ENCODE results near the gene LILRB4.
"Not testable (repeated sequence)": the region's sequence is repeated elsewhere in the genome, so short reads cannot be mapped to it uniquely, and the experiment has no call there.

The LILRB4 gene

GRCh38 chr19:54661846-54662481 lies 821 bp upstream of the LILRB4 start:
- H3K27ac Mint-ChIP-seq, result no peak overlapping the region
- DNase-seq, result no peak
- no peaks in the 10 kb centered on the region for H3K4me1 Mint-ChIP-seq
- no peaks in the 10 kb centered on the region for H3K36me3 Mint-ChIP-seq
- H3K4me3 Mint-ChIP-seq, result no peak overlapping the region
- no peaks in the 10 kb centered on the region for H3K9me3 Mint-ChIP-seq
- CTCF ChIA-PET, result interaction anchor here (1.7 kb wide), 1 partner anchor 11 kb away, joined by 5 read pairs; no protein-coding TSS in a partner anchor
- H3K27me3 Mint-ChIP-seq, result peaks cover 8% of the 10 kb centered on the region

GRCh38 chr19:54665530-54665929 lies 2.7 kb downstream of the LILRB4 start:
- Mint-ChIP-seq H3K4me1 (no peaks in the 10 kb centered on the region), H3K9me3 (peaks cover 5% of the 10 kb centered on the region), H3K27ac (no peak overlapping the region), H3K27me3 (peaks cover 11% of the 10 kb centered on the region), H3K4me3 (no peak overlapping the region), H3K36me3 (no peaks in the 10 kb centered on the region)
- CTCF ChIA-PET, result no interaction called here
- DNase-seq, result no peak

- Mint-ChIP-seq H3K4me3 (no peak overlapping the region), H3K36me3 (no peaks in the 10 kb centered on the region), H3K4me1 (no peaks in the 10 kb centered on the region), H3K27me3 (peaks cover 21% of the 10 kb centered on the region), H3K27ac (no peak overlapping the region), H3K9me3 (peaks cover 5% of the 10 kb centered on the region)
- DNase-seq, result no peak
- CTCF ChIA-PET, result no interaction called here
Measured at GRCh38 chr19:54667217-54667616, 4.4 kb downstream of the LILRB4 start.

DNA sequence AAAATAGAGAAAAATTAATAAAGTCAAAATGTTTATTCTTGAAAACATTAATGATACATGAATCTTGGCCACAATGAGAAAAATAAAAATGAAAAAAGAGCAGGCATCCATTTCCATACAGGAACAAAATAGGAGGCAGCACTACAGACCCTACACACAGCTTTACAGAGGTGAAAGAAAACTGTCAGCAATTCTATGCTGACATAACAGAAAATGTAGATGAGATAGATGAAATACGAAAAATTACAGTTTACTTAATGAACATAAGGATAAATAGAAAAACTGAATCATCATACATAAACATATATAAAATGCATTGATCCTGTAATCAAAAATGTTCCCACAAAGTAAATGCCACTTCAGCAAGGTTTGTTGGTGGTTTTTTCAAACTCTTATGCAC lies 5.6 kb downstream of the LILRB4 start:
- H3K9me3 Mint-ChIP-seq, result peaks cover 5% of the 10 kb centered on the region
- peaks cover 20% of the 10 kb centered on the region for H3K27me3 Mint-ChIP-seq
- CTCF ChIA-PET, result no interaction called here
- no peak overlapping the region for H3K4me3 Mint-ChIP-seq
- H3K4me1 Mint-ChIP-seq, result no peaks in the 10 kb centered on the region
- H3K36me3 Mint-ChIP-seq, result no peaks in the 10 kb centered on the region
- no peak for DNase-seq
- no peak overlapping the region for H3K27ac Mint-ChIP-seq

DNA sequence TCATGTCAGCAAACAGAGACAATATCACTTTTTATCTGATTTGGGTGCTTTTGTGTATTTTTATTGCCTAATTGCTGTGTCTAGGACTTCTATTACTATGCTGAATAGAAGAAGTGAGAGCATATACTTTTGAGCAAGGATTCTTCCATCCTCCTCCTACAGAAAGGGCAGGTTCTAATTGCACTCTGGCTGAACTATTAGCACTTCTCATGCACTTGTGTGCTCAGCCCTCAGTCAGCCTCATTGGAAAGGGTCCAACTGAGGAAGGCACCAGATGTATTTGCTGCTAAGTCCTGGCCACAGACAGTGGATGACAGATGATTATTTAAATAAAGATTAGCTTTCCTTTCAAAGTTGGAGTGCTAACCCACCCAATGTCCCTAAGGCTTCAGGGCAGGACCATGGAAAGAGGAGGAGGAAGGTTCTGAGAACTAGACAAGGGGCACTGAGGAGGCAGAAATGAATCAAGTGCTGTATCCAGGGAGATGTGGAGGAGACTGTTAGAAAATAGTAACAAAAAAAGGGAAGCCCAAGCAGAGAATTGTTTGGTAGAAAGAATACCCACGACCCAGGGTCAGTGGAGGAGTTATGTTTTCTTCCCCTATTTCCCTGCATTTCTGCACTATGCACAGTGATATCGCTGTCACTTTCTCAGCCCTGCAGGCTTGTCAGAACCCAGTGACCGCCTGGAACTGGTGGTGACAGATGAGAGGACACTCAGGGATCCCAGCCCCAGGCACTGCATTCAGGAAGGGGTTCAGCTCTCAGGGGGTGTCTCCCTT lies 8.0 kb downstream of the LILRB4 start:
- DNase-seq, result no peak
- CTCF ChIA-PET, result interaction anchor here (0.6 to 7.3 kb wide), 3 partner anchors 10 to 191 kb away, joined by 3 to 93 read pairs (median 3); no protein-coding TSS in a partner anchor

GRCh38 chr19:54673222-54673621 lies 10.4 kb downstream of the LILRB4 start:
- peaks cover 2% of the 10 kb centered on the region for H3K4me1 Mint-ChIP-seq
- CTCF ChIA-PET, result interaction anchor here (0.6 to 7.3 kb wide), 7 partner anchors 9 to 208 kb away, joined by 3 to 93 read pairs (median 7); partner anchors contain the start of gene LILRB4

More for the DNA sequence above, 8.0 kb downstream of the LILRB4 start:
- Mint-ChIP-seq H3K4me1 (peaks cover 2% of the 10 kb centered on the region), H3K36me3 (no peaks in the 10 kb centered on the region), H3K27ac (no peak overlapping the region), H3K9me3 (peaks cover 5% of the 10 kb centered on the region), H3K27me3 (peaks cover 20% of the 10 kb centered on the region), H3K4me3 (no peak overlapping the region)

DNA sequence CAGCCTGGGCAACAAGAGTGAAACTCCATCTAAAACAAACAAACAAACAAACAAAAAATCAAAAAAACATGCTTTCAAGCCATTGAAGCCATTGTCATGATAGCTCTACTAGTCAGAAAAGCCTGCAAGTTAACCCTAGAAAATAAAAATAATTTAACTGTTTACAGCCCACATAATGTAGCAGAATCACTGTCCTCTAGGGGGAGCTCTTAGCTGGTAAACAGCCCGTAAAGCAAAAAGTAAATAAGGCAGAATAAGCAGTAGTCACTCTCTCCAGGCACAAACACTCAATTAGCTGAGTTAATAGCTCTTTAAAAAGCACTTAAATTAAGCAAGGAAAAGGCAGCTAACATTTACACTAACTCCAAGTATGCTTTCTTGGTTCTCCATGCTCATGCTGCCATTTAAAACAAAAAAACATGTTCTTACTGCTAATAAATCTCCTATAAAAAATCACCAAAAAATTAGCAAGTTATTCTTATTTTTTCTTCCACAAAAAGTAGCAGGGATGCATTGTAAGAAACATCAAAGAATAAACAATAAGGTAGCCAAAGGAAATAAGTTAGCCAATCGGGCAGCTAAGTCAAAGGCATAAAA lies 11.3 kb downstream of the LILRB4 start:
- CTCF ChIA-PET, result interaction anchor here (0.7 to 7.3 kb wide), 15 partner anchors 10 to 377 kb away, joined by 3 to 93 read pairs (median 3); partner anchors contain the start of gene CDC42EP5
- Mint-ChIP-seq H3K27ac (no peak overlapping the region), H3K4me1 (peaks cover 2% of the 10 kb centered on the region), H3K27me3 (peaks cover 16% of the 10 kb centered on the region), H3K4me3 (no peak overlapping the region), H3K9me3 (no peaks in the 10 kb centered on the region), H3K36me3 (no peaks in the 10 kb centered on the region)
- no peak for DNase-seq

More at GRCh38 chr19:54673222-54673621, 10.4 kb downstream of the LILRB4 start:
- Mint-ChIP-seq H3K36me3 (no peaks in the 10 kb centered on the region), H3K9me3 (peaks cover 2% of the 10 kb centered on the region), H3K4me3 (no peak overlapping the region), H3K27me3 (peaks cover 16% of the 10 kb centered on the region), H3K27ac (no peak overlapping the region)
- DNase-seq, result no peak

- H3K27ac Mint-ChIP-seq, H3K4me3 Mint-ChIP-seq, H3K36me3 Mint-ChIP-seq, DNase-seq, H3K4me1 Mint-ChIP-seq, H3K9me3 Mint-ChIP-seq, H3K27me3 Mint-ChIP-seq: not testable (repeated sequence)
- CTCF ChIA-PET, result interaction anchor here (7.3 kb wide), 1 partner anchor 196 kb away, joined by 93 read pairs; no protein-coding TSS in a partner anchor
Measured at GRCh38 chr19:54676210-54676834, 13.5 kb downstream of the LILRB4 start.

DNA sequence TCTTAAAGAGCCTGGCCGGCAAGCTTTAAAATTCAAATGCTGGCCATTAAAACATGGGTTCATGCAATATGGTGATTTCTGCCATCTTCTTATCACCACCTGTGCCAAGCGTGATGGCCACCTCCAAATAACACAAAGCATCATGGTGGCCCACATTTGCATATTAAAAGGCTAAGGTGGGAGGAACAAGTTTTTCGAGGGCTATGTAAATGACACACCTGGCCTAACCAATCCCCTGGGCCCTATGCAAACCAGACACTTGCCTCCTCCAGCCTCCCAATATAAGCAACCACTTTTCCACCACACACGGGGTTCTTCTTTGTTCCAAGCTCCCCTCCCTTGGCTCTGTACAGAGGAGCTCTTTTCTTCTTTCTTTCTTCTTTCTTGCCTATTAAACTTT lies 14.4 kb downstream of the LILRB4 start:
- Mint-ChIP-seq H3K27me3 (peaks cover under 1% of the 10 kb centered on the region), H3K27ac (no peak overlapping the region), H3K9me3 (no peaks in the 10 kb centered on the region), H3K4me3 (no peak overlapping the region), H3K4me1 (peaks cover 2% of the 10 kb centered on the region), H3K36me3 (no peaks in the 10 kb centered on the region)
- CTCF ChIA-PET, result interaction anchor here (1.0 to 7.3 kb wide), 3 partner anchors 24 to 455 kb away, joined by 3 to 93 read pairs (median 5); no protein-coding TSS in a partner anchor
- DNase-seq, result no peak

- H3K4me1 Mint-ChIP-seq, H3K4me3 Mint-ChIP-seq, DNase-seq, H3K36me3 Mint-ChIP-seq, H3K9me3 Mint-ChIP-seq, H3K27ac Mint-ChIP-seq, H3K27me3 Mint-ChIP-seq: not testable (repeated sequence)
- CTCF ChIA-PET, result interaction anchor here (1.0 kb wide), 1 partner anchor 201 kb away, joined by 3 read pairs; no protein-coding TSS in a partner anchor
Measured at GRCh38 chr19:54681596-54681995, 18.8 kb downstream of the LILRB4 start.

GRCh38 chr19:54682306-54682856 lies 19.6 kb downstream of the LILRB4 start:
- DNase-seq, result no peak
- no peak overlapping the region for H3K4me3 Mint-ChIP-seq
- H3K36me3 Mint-ChIP-seq, result no peaks in the 10 kb centered on the region
- H3K9me3 Mint-ChIP-seq, result no peaks in the 10 kb centered on the region
- H3K27ac Mint-ChIP-seq, result no peak overlapping the region
- CTCF ChIA-PET, result interaction anchor here (1.1 to 3.6 kb wide), 2 partner anchors 8 to 200 kb away, joined by 3 to 18 read pairs; no protein-coding TSS in a partner anchor
- no peaks in the 10 kb centered on the region for H3K4me1 Mint-ChIP-seq
- no peaks in the 10 kb centered on the region for H3K27me3 Mint-ChIP-seq

DNA sequence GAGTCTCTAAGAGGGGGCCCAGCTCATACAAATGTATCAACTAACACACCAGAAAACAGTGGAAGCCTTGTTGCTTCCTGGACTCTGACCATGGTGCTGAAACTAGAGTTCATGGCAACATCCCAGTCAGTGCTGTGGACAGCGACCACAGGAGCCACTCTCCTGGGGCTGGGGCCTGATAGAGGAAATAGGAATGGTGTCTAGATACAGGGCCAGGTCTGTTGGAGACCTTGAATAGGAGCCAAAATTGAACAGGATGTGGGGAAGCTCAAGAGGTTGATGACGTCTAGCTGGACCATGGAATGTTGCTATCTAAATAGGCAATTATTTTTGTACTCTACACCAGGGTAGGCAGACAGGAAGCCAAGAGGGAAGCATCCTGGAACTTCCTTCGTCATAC lies 21.7 kb downstream of the LILRB4 start:
- DNase-seq, result peak; percentile 52
- Mint-ChIP-seq H3K9me3 (no peaks in the 10 kb centered on the region), H3K4me3 (no peak overlapping the region), H3K4me1 (no peaks in the 10 kb centered on the region), H3K27ac (no peak overlapping the region), H3K36me3 (no peaks in the 10 kb centered on the region), H3K27me3 (no peaks in the 10 kb centered on the region)
- CTCF ChIA-PET, result interaction anchor here (0.8 to 3.6 kb wide), 3 partner anchors 10 to 203 kb away, joined by 3 to 18 read pairs (median 3); no protein-coding TSS in a partner anchor

DNA sequence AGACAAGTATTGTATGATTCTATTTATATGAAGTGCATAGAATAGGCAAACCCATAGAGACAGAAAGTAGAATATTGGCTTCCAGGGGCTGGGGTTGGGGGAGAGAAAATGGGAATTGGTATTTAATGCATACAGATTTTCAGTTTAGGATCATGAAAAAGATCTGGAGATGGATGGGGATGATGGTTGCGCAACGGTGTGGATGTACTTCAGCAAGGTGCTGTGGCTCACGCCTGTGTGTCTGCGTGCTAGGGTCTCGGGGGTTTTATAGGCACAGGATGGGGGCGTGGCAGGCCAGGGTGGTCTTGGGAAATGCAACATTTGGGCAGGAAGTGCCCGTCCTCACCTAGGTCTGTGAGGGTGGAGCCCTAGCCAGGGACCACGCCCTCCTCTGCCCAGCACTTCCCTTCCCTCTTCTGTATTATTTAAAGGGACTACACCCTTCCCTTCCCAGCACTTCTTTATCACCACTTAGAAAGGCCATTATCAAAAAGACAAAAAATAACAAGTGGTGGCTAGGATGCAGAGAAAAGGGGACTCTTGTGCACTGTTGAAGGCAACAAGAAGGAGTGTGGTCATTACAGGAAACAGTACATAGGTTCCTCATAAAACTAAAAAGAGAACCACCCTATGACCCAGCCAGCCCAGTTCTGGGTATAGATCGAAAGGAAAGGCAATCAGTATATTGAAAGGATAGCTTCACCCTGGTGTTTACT lies 29.0 kb downstream of the LILRB4 start:
- Mint-ChIP-seq H3K4me3 (no peak overlapping the region), H3K9me3 (no peaks in the 10 kb centered on the region), H3K27ac (no peak overlapping the region), H3K36me3 (no peaks in the 10 kb centered on the region), H3K27me3 (peaks cover 10% of the 10 kb centered on the region), H3K4me1 (peaks cover 6% of the 10 kb centered on the region)
- CTCF ChIA-PET, result no interaction called here
- no peak for DNase-seq

All from activated naive CD4-positive, alpha-beta T cell treated with anti-CD3 and anti-CD28 coated beads, Interleukin-2, amount 10 ng/mL, durations not matched to agents 7 days and 5 days (primary cell).